ENCODE measurements around the gene ZCCHC2.

The ZCCHC2 gene

GRCh38 chr18:62524440-62525200, 1.8 kb downstream of the ZCCHC2 start:
- Histone ChIP-seq H3K27me3 (ENCODE audit: control insufficient read depth, insufficient read depth, low read length) (peaks cover 53% of the 10 kb centered on the region), H3K4me1 (ENCODE audit: control insufficient read depth, insufficient read depth, low read length) (peaks cover 30% of the 10 kb centered on the region), H3K9me3 (ENCODE audit: control insufficient read depth, insufficient read depth, low read length) (no peaks in the 10 kb centered on the region), H3K4me3 (ENCODE audit: low read depth, low read length) (peak overlapping the region; percentile 84), H3K27ac (ENCODE audit: low read depth, low read length) (no peak overlapping the region), H3K9ac (ENCODE audit: low read depth, low read length) (no peak overlapping the region; the same call in 1 of the 2 replicates), H3K36me3 (ENCODE audit: control insufficient read depth, insufficient read depth, low read length) (no peaks in the 10 kb centered on the region)

GRCh38 chr18:62525608-62526007, 2.8 kb downstream of the ZCCHC2 start:
- no peak overlapping the region for H3K9ac ChIP-seq (ENCODE audit: low read depth, low read length)
- no peaks in the 10 kb centered on the region for H3K9me3 ChIP-seq (ENCODE audit: control insufficient read depth, insufficient read depth, low read length)
- H3K4me3 ChIP-seq (ENCODE audit: low read depth, low read length) = peak overlapping the region; percentile 84
- peaks cover 30% of the 10 kb centered on the region for H3K4me1 ChIP-seq (ENCODE audit: control insufficient read depth, insufficient read depth, low read length)
- H3K27ac ChIP-seq (ENCODE audit: low read depth, low read length) = no peak overlapping the region
- no peaks in the 10 kb centered on the region for H3K36me3 ChIP-seq (ENCODE audit: control insufficient read depth, insufficient read depth, low read length)
- H3K27me3 ChIP-seq (ENCODE audit: control insufficient read depth, insufficient read depth, low read length) = peaks cover 43% of the 10 kb centered on the region

- Histone ChIP-seq H3K9me3 (ENCODE audit: control insufficient read depth, insufficient read depth, low read length) (no peaks in the 10 kb centered on the region), H3K27me3 (ENCODE audit: control insufficient read depth, insufficient read depth, low read length) (peaks cover 35% of the 10 kb centered on the region), H3K4me3 (ENCODE audit: low read depth, low read length) (peak overlapping the region; percentile 84), H3K36me3 (ENCODE audit: control insufficient read depth, insufficient read depth, low read length) (no peaks in the 10 kb centered on the region), H3K27ac (ENCODE audit: low read depth, low read length) (peak overlapping the region; percentile 64), H3K4me1 (ENCODE audit: control insufficient read depth, insufficient read depth, low read length) (peaks cover 30% of the 10 kb centered on the region), H3K9ac (ENCODE audit: low read depth, low read length) (no peak overlapping the region)
Measured at GRCh38 chr18:62526098-62527025, 3.5 kb downstream of the ZCCHC2 start.

- Histone ChIP-seq H3K9ac (ENCODE audit: low read depth, low read length) (no peak overlapping the region), H3K4me3 (ENCODE audit: low read depth, low read length) (no peak overlapping the region), H3K4me1 (ENCODE audit: control insufficient read depth, insufficient read depth, low read length) (peaks cover 27% of the 10 kb centered on the region), H3K27ac (ENCODE audit: low read depth, low read length) (no peak overlapping the region), H3K9me3 (ENCODE audit: control insufficient read depth, insufficient read depth, low read length) (no peaks in the 10 kb centered on the region), H3K36me3 (ENCODE audit: control insufficient read depth, insufficient read depth, low read length) (no peaks in the 10 kb centered on the region), H3K27me3 (ENCODE audit: control insufficient read depth, insufficient read depth, low read length) (peaks cover 18% of the 10 kb centered on the region)
Measured at GRCh38 chr18:62529597-62529996, 6.8 kb downstream of the ZCCHC2 start.

- H3K27me3 ChIP-seq (ENCODE audit: control insufficient read depth, insufficient read depth, low read length) = peaks cover 3% of the 10 kb centered on the region
- no peak overlapping the region for H3K27ac ChIP-seq (ENCODE audit: low read depth, low read length)
- H3K4me1 ChIP-seq (ENCODE audit: control insufficient read depth, insufficient read depth, low read length) = peaks cover 12% of the 10 kb centered on the region
- no peaks in the 10 kb centered on the region for H3K9me3 ChIP-seq (ENCODE audit: control insufficient read depth, insufficient read depth, low read length)
- no peaks in the 10 kb centered on the region for H3K36me3 ChIP-seq (ENCODE audit: control insufficient read depth, insufficient read depth, low read length)
- H3K9ac ChIP-seq (ENCODE audit: low read depth, low read length) = no peak overlapping the region
- no peak overlapping the region for H3K4me3 ChIP-seq (ENCODE audit: low read depth, low read length)
Measured at GRCh38 chr18:62531078-62531477, 8.3 kb downstream of the ZCCHC2 start.

- Histone ChIP-seq H3K4me1 (ENCODE audit: control insufficient read depth, insufficient read depth, low read length) (peaks cover 9% of the 10 kb centered on the region), H3K27me3 (ENCODE audit: control insufficient read depth, insufficient read depth, low read length) (no peaks in the 10 kb centered on the region), H3K27ac (ENCODE audit: low read depth, low read length) (no peak overlapping the region), H3K4me3 (ENCODE audit: low read depth, low read length) (no peak overlapping the region), H3K9me3 (ENCODE audit: control insufficient read depth, insufficient read depth, low read length) (no peaks in the 10 kb centered on the region), H3K9ac (ENCODE audit: low read depth, low read length) (no peak overlapping the region), H3K36me3 (ENCODE audit: control insufficient read depth, insufficient read depth, low read length) (no peaks in the 10 kb centered on the region)
Measured at GRCh38 chr18:62531931-62532330, 9.1 kb downstream of the ZCCHC2 start.

GRCh38 chr18:62536005-62536404, 13.2 kb downstream of the ZCCHC2 start:
- Histone ChIP-seq H3K27ac (ENCODE audit: low read depth, low read length) (no peak overlapping the region), H3K9me3 (ENCODE audit: control insufficient read depth, insufficient read depth, low read length) (no peaks in the 10 kb centered on the region), H3K9ac (ENCODE audit: low read depth, low read length) (no peak overlapping the region), H3K27me3 (ENCODE audit: control insufficient read depth, insufficient read depth, low read length) (no peaks in the 10 kb centered on the region), H3K4me3 (ENCODE audit: low read depth, low read length) (no peak overlapping the region), H3K4me1 (ENCODE audit: control insufficient read depth, insufficient read depth, low read length) (no peaks in the 10 kb centered on the region), H3K36me3 (ENCODE audit: control insufficient read depth, insufficient read depth, low read length) (no peaks in the 10 kb centered on the region)

GRCh38 chr18:62537042-62537894, 14.4 kb downstream of the ZCCHC2 start:
- Histone ChIP-seq H3K9me3 (ENCODE audit: control insufficient read depth, insufficient read depth, low read length) (no peaks in the 10 kb centered on the region), H3K27ac (ENCODE audit: low read depth, low read length) (no peak overlapping the region), H3K36me3 (ENCODE audit: control insufficient read depth, insufficient read depth, low read length) (no peaks in the 10 kb centered on the region), H3K4me3 (ENCODE audit: low read depth, low read length) (no peak overlapping the region), H3K4me1 (ENCODE audit: control insufficient read depth, insufficient read depth, low read length) (no peaks in the 10 kb centered on the region), H3K27me3 (ENCODE audit: control insufficient read depth, insufficient read depth, low read length) (no peaks in the 10 kb centered on the region), H3K9ac (ENCODE audit: low read depth, low read length) (no peak overlapping the region)

GRCh38 chr18:62537946-62538345, 15.1 kb downstream of the ZCCHC2 start:
- Histone ChIP-seq H3K27me3 (ENCODE audit: control insufficient read depth, insufficient read depth, low read length) (no peaks in the 10 kb centered on the region), H3K4me3 (ENCODE audit: low read depth, low read length) (no peak overlapping the region), H3K9me3 (ENCODE audit: control insufficient read depth, insufficient read depth, low read length) (no peaks in the 10 kb centered on the region), H3K36me3 (ENCODE audit: control insufficient read depth, insufficient read depth, low read length) (no peaks in the 10 kb centered on the region), H3K27ac (ENCODE audit: low read depth, low read length) (no peak overlapping the region), H3K4me1 (ENCODE audit: control insufficient read depth, insufficient read depth, low read length) (no peaks in the 10 kb centered on the region), H3K9ac (ENCODE audit: low read depth, low read length) (no peak overlapping the region)

- Histone ChIP-seq H3K27me3 (ENCODE audit: control insufficient read depth, insufficient read depth, low read length) (no peaks in the 10 kb centered on the region), H3K27ac (ENCODE audit: low read depth, low read length) (no peak overlapping the region), H3K36me3 (ENCODE audit: control insufficient read depth, insufficient read depth, low read length) (no peaks in the 10 kb centered on the region), H3K9ac (ENCODE audit: low read depth, low read length) (no peak overlapping the region), H3K4me1 (ENCODE audit: control insufficient read depth, insufficient read depth, low read length) (no peaks in the 10 kb centered on the region), H3K4me3 (ENCODE audit: low read depth, low read length) (no peak overlapping the region), H3K9me3 (ENCODE audit: control insufficient read depth, insufficient read depth, low read length) (no peaks in the 10 kb centered on the region)
Measured at GRCh38 chr18:62538881-62539280, 16.1 kb downstream of the ZCCHC2 start.

Measured in HUES48 (cell line).